ENCODE results near the gene SREBF2.
"Not testable (repeated sequence)": the region's sequence is repeated elsewhere in the genome, so short reads cannot be mapped to it uniquely, and the experiment has no call there.

Gene SREBF2

DNA sequence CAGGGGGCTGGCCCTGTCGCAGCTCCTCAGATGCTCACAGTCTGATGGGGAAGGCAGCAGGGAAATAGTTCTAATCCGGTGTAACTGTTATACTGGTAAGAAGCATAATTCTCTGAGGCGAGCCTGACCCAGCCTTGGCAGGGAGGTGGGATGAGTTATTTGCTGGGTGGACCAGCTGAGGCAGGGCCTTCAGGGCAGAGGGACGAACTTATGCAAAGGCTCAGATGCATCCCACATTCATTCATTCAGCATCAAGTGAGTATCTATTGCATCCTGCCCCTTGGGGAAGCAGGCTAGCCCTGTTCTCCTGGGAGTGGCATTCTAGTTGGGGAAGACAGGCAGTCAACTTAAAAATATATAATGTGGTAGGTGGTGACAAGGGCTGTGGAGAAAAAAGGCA is 13.6 kb upstream of the SREBF2 start:
- DNase-seq (ENCODE audit: extremely low spot score, insufficient read length, low read depth) (no peak), FAIRE-seq (no peak)

DNA sequence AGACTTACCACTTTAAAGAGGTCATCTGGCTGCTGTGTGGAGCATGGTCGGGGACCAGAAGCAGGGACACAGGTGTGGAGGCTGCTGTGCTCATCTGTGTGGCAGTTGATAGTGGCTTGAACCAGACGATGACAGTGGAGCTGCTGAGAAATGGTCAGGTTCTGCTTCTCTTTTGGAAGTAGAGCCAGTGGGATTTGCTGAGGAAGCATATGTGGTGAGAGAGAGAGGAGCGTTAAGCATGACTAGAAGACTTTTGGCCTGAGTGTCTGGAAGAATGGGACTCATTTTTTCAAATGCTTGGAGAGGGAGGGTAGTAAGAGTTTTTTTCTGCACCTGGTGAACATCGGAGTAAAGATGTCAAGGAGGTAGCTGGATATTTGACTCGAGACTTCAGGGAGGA is 12.5 kb upstream of the SREBF2 start:
- FAIRE-seq: no peak
- no peak for DNase-seq (ENCODE audit: extremely low spot score, insufficient read length, low read depth)

DNA sequence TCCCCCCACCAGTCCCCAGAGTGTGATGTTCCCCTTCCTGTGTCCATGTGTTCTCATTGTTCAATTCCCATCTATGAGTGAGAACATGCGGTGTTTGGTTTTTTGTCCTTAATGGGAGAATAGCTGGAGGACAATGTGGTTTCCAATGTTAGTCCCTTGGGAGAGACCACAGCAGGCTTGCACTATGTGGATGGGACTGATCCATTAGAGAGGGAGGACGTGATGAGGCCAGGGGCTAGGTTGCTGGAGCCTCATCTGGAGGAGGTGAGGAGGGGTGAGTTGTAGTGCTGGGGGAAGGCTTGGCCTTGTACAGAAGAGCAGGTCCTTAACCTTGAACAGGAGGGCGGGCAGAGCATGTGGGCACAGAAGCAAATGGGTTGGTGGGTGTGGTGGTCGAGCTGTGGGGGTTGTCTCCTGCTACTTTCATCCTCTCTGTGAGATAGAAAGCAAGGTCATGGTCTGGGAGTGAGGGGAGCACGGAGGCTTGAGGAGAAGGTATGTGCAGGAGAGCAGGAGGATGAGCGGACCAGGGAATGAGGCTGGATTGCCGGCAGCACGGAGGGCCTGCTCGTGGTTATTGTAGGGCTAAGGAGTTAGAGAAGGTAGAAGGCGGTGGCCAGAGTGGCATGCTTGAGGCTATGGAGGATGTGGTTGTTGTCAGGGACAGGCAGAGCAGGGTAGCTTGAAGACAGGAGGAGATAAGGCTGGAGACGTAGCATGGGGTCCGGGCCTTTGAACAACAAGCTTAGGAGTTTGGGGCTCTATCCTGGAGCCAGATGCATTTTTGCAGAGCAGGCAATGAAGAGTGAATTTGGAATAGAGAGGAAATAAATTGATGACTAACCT is 11.2 kb upstream of the SREBF2 start:
- no peak for FAIRE-seq
- no peak for DNase-seq (ENCODE audit: extremely low spot score, insufficient read length, low read depth)

DNA sequence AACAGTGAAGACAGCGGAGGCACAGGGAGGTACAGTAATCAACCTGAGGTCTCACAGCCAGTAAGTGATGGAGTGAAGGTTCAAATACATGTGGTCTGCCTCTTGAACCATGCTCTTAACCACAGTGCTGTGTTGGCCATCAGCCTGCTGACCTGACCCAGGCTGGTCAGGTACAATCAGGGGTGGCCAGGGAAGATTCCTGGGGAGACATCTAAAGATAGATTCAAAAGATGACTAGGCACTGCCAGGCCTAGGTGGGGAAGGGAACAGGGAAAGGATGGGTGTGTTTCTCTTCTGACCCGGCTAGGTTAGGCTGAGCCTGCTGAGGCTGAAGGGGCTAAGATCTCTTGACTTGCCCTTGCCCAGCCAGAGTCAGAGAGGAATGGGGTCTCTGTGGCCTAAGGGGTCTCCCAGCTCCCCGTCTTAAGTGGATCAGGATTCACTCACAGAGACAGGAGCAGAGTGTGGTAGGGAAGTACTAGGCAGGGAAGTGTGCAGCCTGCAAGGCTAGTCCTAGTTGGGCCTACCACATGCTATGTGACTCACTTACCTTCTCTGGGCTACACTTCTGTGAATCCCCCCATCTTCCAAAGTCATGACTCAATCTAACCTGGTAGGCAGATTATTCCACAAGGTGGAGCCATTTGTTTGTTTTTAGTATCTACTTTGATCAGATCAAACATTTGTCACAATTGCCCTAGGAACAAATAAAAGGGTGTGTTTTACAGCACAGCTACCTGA is 10.4 kb upstream of the SREBF2 start:
- DNase-seq (ENCODE audit: extremely low spot score, insufficient read length, low read depth) (no peak), FAIRE-seq (peak; percentile 84)

DNA sequence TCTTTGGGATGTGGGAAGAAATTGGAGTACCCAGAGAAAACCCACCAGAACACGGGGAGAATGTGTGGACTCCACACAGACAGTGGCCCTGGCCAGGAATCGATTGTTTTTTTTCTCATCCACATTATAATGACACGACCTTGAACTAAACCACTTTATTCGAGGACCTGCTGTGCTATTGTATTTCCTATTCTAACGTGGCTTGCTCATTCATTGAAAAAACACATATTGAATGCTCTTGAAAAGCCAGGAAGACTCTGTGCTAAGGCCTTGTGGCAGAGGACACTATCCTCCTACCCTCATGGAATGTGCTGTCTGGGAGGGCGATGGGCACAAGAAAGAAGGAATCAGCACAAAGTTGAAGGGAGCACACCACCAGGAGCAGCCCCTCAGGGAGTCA is 9.1 kb upstream of the SREBF2 start:
- FAIRE-seq (no peak), DNase-seq (ENCODE audit: extremely low spot score, insufficient read length, low read depth) (no peak)

DNA sequence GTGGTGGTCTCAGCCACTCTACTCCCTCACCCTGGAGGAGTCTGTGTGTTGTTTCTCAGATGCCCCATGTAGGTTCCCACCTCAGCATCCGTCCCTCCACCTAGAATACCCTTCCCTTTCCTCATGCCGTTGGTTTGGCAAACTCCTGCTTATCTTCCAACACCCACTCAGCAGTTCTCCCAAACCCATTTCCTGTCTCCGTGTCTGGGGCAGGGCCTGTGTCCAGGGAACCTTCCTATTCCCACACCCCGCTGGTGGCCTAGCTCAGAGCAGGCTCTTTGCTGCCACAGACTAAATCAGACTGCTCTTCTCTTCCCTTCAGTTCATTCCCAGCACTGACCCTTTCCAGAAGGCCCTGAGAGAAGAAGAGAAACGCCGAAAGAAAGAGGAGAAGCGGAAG is 7.5 kb upstream of the SREBF2 start:
- no peak for FAIRE-seq

DNA sequence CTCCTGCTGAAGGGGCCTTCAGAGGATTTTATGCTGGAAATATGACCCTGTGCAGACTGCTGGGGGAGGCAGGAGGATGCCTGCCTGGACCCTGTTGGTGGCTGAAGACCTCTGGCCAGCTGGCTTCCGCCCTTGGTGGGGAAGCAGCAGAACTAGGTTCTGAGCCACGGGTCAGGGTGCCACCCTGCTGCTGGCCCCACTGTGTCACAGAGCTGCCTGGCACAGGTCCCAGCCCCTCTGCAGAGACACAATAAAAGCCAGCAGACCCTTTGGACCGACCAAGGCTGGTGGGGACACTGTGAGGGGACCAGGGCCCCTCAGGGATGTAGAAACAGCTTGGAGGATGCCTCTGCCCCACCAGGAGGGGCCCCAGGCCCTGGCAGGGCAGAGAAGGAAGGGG is 6.9 kb upstream of the SREBF2 start:
- DNase-seq (ENCODE audit: extremely low spot score, insufficient read length, low read depth): no peak
- no peak for FAIRE-seq

More for the DNA sequence above, 7.5 kb upstream of the SREBF2 start:
- no peak for DNase-seq (ENCODE audit: extremely low spot score, insufficient read length, low read depth)

DNA sequence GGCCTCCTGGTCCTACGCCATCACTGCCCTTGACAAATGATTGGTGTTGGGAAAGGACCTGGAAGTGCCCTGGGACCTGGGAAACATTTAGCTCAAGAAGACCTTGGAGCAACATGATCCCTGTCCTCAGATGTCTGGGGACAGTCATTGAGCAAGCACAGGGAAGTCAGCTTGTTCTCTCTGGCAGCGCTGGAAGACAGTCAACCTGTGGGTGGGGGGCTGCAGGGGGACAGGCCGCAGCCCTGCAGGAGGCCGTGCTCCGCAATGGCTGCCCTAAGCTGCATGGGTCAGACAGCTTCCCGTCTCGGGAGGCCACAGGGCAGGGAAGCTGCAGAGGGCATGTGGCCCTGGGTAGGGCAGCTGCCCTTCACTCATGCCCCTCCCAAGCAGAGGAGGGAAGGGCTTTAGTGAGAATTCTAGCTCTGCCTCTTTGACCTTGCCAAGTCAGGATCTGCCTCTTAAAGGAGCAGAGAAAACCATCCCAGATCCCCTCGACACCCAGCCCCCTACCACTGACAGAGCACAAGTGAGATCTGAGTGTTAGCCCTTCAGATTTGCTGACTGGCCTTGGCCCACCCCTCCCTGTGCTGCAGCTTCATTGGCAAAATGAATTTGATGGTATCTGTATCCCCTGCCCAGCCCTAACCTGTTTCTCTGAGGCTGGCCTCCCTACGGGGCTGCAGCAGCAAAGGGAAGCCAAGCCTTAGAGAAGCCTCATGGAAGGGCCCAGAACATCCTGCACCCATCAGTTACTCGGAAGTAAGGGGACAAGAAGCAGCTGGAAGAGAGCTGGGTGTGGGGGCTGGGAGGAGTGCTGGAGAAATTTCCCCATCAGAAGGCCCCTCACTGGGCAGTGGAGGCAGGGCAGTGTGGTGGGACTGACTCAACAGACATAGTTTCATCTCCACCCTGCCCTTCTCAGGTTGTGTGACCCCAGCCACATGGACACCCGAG is 6.2 kb upstream of the SREBF2 start:
- FAIRE-seq (no peak), DNase-seq (ENCODE audit: extremely low spot score, insufficient read length, low read depth) (no peak)

DNA sequence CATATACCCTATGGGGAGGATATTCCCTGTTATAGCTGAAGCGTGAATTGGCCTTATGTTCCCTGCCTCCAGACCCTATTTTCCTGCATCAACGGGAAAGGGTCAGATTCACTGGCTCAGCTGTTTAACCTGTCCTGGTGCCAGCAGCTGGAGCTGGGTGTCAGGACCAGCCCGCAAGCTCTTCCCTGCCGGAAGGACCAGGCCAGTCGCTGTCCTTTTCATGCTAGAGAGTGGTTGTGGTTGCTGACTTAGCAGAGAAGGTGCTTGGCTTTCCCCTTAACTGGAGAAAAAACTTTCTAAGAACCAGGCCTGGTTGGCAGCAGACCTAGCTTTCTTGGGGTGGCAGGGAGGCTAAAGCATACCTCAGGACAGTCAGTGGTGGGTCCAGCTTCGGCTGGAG is 5.2 kb upstream of the SREBF2 start:
- no peak for DNase-seq (ENCODE audit: extremely low spot score, insufficient read length, low read depth)
- no peak for FAIRE-seq

DNA sequence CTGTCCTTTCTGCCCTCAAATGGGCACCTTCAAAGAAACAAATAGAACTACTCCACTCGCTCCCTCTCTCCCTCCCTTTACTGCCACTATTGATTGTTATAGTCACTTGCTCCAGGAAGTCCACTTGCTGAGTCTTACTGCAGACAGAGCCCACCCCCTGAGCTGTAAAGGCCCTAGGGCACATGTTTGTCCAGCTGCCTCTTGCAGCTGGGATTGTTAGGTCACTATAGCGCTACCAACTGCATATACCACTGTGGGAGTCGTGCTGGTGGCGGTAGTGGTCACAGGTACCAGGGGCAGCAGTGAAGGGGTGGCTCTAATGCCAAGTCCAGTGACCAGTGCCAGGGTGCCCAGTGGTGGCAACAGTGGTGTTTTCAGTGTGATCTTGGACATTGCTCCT is 4.4 kb upstream of the SREBF2 start:
- FAIRE-seq: no peak

DNA sequence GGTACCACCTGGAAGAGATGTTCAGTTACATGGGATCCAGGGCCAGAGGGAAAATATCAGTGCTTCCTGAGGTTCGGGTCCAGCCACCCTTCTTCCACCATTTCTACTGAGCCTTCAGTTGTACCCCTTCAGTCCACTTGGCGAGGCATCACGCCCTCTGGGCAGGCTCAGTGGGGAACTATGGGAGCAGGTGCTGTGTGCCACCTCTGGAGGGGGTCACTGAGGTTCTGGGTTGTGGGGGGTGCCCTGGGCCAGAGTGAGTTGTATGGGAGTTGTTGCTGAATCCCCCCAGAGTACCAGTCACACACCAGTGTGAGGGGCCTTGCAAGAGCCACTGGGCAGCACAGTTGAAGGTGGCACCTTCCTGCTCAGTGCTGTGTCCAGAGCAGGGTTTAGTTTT is 2.7 kb upstream of the SREBF2 start:
- FAIRE-seq (no peak), DNase-seq (ENCODE audit: extremely low spot score, insufficient read length, low read depth) (no peak)

More for the DNA sequence above, 4.4 kb upstream of the SREBF2 start:
- DNase-seq (ENCODE audit: extremely low spot score, insufficient read length, low read depth): no peak

DNA sequence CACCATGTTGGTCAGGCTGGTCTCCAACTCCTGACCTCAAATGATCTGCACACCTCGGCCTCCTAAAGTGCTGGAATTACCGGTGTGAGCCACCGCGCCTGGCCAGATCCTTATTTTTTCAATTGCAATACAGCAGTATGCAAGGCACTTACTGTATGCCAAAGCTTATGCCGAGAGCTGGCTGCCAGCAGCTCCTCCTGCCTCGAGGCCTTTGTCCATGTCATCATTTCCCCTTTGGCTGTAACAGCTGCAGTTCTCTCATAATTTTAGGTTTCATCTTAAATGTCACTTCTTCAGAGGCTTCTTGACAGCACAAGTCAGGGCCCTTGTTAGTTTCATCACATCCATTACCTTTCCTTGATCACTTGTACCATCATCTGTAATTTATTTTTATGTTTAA is 1.5 kb upstream of the SREBF2 start:
- FAIRE-seq (peak; percentile 36), DNase-seq (ENCODE audit: extremely low spot score, insufficient read length, low read depth) (no peak)

DNA sequence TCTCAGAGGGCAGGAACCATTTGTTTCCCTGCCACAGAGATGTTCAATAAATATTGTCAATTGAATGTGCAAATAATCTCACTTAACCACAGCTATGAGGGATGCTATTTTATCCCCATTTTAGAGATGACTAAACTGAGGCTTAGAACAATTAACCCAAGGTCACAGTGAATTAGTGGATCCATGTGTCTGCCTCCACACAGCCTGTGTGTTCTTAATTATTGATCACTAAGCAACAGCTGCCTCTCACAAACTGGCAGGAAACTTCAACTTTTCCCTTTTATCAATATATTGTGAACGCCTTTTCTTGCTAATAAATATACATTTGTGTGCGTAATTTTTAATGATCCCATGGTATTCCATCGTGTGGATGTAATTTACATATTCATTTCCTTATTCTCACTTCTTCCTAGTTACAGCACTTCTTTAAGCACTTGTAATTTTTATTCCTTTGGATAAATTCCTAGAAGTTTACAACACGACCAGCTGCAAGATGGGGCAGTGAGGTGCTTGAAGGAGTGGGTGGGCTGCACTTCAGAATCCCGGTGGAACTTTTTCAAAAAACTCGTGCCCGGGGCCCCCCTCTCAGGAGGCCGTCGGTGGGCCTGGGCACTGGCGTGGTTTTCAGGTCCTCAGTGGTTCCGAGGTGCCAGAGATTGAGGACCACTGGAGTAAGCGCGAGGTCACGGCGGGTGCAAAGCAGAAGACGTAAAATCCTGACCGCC is 915 bp upstream of the SREBF2 start:
- FAIRE-seq: peak; percentile 9
- no peak for DNase-seq (ENCODE audit: extremely low spot score, insufficient read length, low read depth)

DNA sequence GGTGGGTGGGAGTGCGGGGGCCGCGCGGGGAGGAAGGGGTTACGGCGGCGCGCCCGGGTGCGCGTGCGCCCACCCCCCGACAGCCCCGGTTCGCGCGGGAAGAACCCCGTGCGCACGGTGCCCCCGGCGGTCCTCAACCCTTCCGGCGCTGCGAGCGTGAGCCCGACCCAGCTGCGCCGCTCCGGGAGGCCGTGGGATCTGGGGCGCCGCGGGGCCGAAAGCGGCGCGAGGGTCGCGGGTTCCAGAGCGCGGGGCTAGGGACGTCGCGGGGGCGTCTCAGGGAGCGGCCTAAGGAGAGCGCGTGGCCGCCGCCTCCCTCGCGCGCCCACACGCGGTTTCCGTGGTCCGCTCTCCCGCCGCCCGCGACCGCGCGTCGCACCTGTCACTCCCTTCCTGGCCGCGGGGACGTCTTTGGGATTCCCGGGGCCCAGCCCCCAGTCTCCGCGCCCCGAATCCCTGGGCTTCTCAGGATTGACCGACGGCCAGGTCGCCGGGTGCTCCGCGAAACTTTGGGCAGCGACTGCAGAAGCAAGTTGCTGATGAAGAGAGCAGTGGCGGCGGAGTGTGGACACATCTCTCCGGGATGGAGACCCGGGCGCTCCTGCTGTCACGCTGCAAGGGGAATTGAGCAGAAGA is 582 bp downstream of the SREBF2 start:
- FAIRE-seq: peak; percentile 42
- no peak for DNase-seq (ENCODE audit: extremely low spot score, insufficient read length, low read depth)

DNA sequence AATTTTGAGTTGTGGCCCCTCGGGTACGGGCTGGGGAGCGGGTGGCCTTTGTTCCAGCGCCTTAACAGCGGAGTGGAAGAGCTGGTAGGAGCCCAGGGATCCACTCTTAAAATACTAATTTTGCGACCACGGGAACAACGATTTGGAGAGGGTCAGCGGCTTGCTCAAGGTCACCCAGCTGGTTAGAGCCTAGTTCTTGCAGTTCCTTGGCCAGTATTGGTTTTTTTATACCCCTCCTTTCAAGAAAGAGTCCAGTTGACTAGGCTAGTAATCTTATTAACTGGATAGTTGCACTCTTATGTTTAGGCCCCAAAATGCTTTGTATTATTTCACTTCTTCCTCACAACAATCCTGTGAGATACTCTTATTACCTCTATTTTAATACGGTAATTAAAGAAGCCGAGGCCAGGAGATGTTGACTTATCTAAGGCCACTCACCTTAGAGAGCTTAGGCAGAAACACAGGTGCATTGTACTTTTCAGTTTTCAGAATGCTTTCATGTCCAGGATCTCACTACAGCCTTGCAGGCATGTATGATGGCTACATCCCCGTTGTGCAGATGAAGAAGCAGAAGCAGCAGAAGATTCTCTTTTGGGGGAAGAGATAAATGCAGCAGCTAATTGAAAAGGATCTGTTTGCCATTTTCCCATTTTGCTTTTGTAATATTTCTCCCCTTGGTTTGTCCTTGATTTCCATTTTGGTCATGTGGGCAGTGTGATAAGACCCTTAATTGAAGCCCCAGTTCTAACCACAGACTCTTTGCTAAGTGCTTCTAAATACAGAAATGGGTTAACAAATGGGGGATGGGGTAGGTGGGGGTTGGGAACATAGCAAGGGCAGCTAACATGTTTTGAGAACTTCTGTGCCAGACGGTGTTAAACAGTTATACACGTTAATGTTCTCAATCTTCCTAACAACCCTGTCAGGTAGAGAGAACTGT is 1.4 kb downstream of the SREBF2 start:
- FAIRE-seq: peak; percentile 57
- DNase-seq (ENCODE audit: extremely low spot score, insufficient read length, low read depth): no peak

DNA sequence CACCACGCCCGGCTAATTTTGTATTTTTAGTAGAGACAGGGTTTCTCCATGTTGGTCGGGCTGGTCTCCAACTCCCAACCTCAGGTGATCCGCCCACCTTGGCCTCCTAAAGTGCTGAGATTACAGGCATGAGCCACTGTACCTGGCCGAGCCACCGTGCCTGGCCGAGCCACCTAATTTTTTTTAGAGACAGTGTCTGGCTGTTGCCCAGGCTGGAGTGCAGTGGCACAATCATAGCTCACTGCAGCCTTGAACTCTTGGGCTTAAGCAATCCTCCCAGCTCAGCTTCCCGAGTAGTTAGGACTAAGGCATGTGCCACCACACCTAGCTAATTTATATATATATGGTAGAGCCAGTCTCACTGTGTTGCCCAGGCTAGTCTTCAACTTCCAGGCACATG is 2.6 kb downstream of the SREBF2 start:
- FAIRE-seq; DNase-seq (ENCODE audit: extremely low spot score, insufficient read length, low read depth): not testable (repeated sequence)

DNA sequence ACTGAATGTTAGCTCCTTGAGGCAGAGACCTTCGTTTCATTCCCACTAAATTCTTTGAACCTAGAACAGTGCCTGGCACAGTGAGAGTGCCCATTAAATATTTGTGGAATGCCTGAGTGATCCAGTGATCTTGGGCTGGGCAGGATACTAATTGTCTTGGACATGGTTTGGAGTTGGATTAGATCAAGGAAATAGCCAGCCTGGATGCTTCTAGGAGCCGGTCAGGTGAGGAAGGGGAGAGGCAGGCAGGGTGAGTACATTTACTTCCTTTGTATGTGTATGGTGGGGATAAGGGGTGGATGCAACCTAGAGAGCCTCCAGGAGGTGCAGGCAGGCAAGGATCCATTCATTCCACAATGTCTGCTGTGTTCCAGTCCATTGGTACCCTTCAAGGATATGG is 3.6 kb downstream of the SREBF2 start:
- DNase-seq (ENCODE audit: extremely low spot score, insufficient read length, low read depth) (no peak), FAIRE-seq (no peak)
